K562 (cell line): ENCODE data around the gene RCE1. TPM values are rescaled to one million over a fixed set of nuclear protein-coding genes. Genes with fewer than 3 reads are reported as not detected.

Experiments used
- FOXA3 ChIP-seq, 2 experiments: fragments of 450-650 bp in 1 of 2; sonication (generic) in 1 of 2; formaldehyde crosslinking; IDR thresholded peaks in 1 of 2; conservative IDR thresholded peaks in 1 of 2; 2 replicates each; pipeline versions ENCODE4 v1.4.0 to v1.8.0; 2020 to 2022; ENCODE audit warnings: mild to moderate bottlenecking in 2 of 2, missing genetic modification reagents in 1 of 2
- HIVEP1 ChIP-seq: fragments of 250-450 bp; sonication (Bioruptor Pico); IDR thresholded peaks from 2 replicates; pipeline ENCODE4 v1.4.0; 2020; ENCODE audit warnings: mild to moderate bottlenecking
- MAFG ChIP-seq: fragments of 450-650 bp; conservative IDR thresholded peaks from 2 replicates; pipeline ENCODE4 v1.6.1; 2016; ENCODE audit warnings: missing genetic modification characterization, missing compliant biosample characterization
- MTA1 ChIP-seq: fragments of 450-650 bp; IDR thresholded peaks from 2 replicates; pipeline ENCODE4 v1.6.1; 2017; ENCODE audit warnings: borderline replicate concordance
- NFYB ChIP-seq: IDR thresholded peaks from 2 replicates; pipeline ENCODE4 v1.6.1; 2011; ENCODE audit warnings: mild to moderate bottlenecking, moderate library complexity; ENCODE audit not compliant: insufficient read length; ENCODE audit errors: extremely low read depth
- PHB2 ChIP-seq: fragments of 450-650 bp; IDR thresholded peaks from 2 replicates; pipeline ENCODE4 v1.6.1; 2017; ENCODE audit warnings: low read depth
- POLR2A ChIP-seq: fragments of 450-650 bp; conservative IDR thresholded peaks from 2 replicates; pipeline ENCODE4 v1.6.1; 2016
- XRCC4 ChIP-seq: IDR thresholded peaks from one replicate; pipeline ENCODE4 v1.6.1; 2011; ENCODE audit not compliant: insufficient read depth, insufficient read length; ENCODE audit errors: extremely low read depth
- ZNF280A ChIP-seq: fragments of 450-650 bp; IDR thresholded peaks from 2 replicates; pipeline ENCODE4 v1.6.1; 2018; ENCODE audit warnings: mild to moderate bottlenecking, low read depth; ENCODE audit not compliant: partially characterized antibody
- ZNF431 ChIP-seq: sonication (generic); formaldehyde crosslinking; IDR thresholded peaks from 2 replicates; pipeline ENCODE4 v1.8.0; 2022; ENCODE audit warnings: mild to moderate bottlenecking, missing genetic modification reagents
- polyA plus RNA-seq, 8 experiments: library from polyadenylated mRNA; depleted of rRNA in 4 of 8; stranded (reverse) in 5 of 8; unstranded in 3 of 8; fragments of >200 nt; fragmentation: Nextera tagmentation in 2 of 8; fragmentation: Illumina TruSeq in 1 of 8; extraction: Ambion mirVana in 2 of 8; extraction: Trizol in 1 of 8; gene quantifications; 2 replicates each; pipeline versions ENCODE4 v1.2.1 to v1.2.3, GENCODE V29; 2011 to 2014; ENCODE audit warnings: inconsistent platforms in 1 of 8, missing spikeins in 1 of 8
- total RNA-seq, 7 experiments: library from RNA; depleted of rRNA in 6 of 7; stranded (reverse); fragments of >200 nt in 6 of 7; fragmentation: Illumina TruSeq in 2 of 7; extraction: Trizol in 2 of 7; gene quantifications; 2 replicates each; pipeline versions ENCODE4 v1.2.1 to v1.2.3, GENCODE V29; 2011 to 2021; ENCODE audit warnings: low replicate concordance in 1 of 7
- TF ChIP-seq, protein P1 (sequence below), 2 experiments: fragments of 450-650 bp; formaldehyde crosslinking in 1 of 2; IDR thresholded peaks; 2 replicates each; pipeline versions ENCODE4 v1.4.0 to v1.6.1; 2014 to 2020; ENCODE audit warnings: mild to moderate bottlenecking in 2 of 2, borderline replicate concordance in 1 of 2, low read depth in 1 of 2
- TF ChIP-seq, protein P2 (sequence below): fragments of 450-650 bp; formaldehyde crosslinking; IDR thresholded peaks from 2 replicates; pipeline ENCODE4 v1.4.0; 2020; ENCODE audit warnings: mild to moderate bottlenecking
- TF ChIP-seq, protein P3 (sequence below): sonication (generic); formaldehyde crosslinking; IDR thresholded peaks from 2 replicates; pipeline ENCODE4 v1.8.0; 2022; ENCODE audit warnings: mild to moderate bottlenecking, low read depth, missing genetic modification reagents

The RCE1 gene
- total and polyA plus RNA-seq, 9 of the 15 experiments (the other 6 are each of a cell fraction or from before 2014, with no cell fraction given) = 0.75 to 41.5 (median 15.1) TPM

- TF ChIP-seq, protein P1, sequence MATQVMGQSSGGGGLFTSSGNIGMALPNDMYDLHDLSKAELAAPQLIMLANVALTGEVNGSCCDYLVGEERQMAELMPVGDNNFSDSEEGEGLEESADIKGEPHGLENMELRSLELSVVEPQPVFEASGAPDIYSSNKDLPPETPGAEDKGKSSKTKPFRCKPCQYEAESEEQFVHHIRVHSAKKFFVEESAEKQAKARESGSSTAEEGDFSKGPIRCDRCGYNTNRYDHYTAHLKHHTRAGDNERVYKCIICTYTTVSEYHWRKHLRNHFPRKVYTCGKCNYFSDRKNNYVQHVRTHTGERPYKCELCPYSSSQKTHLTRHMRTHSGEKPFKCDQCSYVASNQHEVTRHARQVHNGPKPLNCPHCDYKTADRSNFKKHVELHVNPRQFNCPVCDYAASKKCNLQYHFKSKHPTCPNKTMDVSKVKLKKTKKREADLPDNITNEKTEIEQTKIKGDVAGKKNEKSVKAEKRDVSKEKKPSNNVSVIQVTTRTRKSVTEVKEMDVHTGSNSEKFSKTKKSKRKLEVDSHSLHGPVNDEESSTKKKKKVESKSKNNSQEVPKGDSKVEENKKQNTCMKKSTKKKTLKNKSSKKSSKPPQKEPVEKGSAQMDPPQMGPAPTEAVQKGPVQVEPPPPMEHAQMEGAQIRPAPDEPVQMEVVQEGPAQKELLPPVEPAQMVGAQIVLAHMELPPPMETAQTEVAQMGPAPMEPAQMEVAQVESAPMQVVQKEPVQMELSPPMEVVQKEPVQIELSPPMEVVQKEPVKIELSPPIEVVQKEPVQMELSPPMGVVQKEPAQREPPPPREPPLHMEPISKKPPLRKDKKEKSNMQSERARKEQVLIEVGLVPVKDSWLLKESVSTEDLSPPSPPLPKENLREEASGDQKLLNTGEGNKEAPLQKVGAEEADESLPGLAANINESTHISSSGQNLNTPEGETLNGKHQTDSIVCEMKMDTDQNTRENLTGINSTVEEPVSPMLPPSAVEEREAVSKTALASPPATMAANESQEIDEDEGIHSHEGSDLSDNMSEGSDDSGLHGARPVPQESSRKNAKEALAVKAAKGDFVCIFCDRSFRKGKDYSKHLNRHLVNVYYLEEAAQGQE (IDR thresholded peaks at IDR 0.05; ENCODE audit: borderline replicate concordance) = peak; percentile 98
- TF ChIP-seq, protein P1 (CRISPR knock-in tag; IDR thresholded peaks at IDR 0.05; ENCODE audit: low read depth) = peak; percentile 84; the same call in 1 of the 2 replicates
- TF ChIP-seq ZNF431 (CRISPR knock-in tag) (no peak), MAFG (tag) (no peak), FOXA3 (CRISPR knock-in tag; conservative IDR thresholded peaks at IDR 0.05 in 1 of 2, IDR thresholded peaks at IDR 0.05 in 1 of 2) (peak in 1 of 2 experiments; percentile 15; a peak in 1 of 4 replicates), POLR2A (peak; percentile 95), XRCC4 (no peak), HIVEP1 (CRISPR knock-in tag) (no peak), NFYB (no peak), ZNF280A (no peak), MTA1 (no peak; the same call in 1 of the 2 replicates), PHB2 (no peak)
- TF ChIP-seq, protein P2, sequence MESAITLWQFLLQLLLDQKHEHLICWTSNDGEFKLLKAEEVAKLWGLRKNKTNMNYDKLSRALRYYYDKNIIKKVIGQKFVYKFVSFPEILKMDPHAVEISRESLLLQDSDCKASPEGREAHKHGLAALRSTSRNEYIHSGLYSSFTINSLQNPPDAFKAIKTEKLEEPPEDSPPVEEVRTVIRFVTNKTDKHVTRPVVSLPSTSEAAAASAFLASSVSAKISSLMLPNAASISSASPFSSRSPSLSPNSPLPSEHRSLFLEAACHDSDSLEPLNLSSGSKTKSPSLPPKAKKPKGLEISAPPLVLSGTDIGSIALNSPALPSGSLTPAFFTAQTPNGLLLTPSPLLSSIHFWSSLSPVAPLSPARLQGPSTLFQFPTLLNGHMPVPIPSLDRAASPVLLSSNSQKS (CRISPR knock-in tag) = no peak
- TF ChIP-seq, protein P3, sequence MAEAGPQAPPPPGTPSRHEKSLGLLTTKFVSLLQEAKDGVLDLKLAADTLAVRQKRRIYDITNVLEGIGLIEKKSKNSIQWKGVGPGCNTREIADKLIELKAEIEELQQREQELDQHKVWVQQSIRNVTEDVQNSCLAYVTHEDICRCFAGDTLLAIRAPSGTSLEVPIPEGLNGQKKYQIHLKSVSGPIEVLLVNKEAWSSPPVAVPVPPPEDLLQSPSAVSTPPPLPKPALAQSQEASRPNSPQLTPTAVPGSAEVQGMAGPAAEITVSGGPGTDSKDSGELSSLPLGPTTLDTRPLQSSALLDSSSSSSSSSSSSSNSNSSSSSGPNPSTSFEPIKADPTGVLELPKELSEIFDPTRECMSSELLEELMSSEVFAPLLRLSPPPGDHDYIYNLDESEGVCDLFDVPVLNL (CRISPR knock-in tag) = no peak
These were observed 12.6 kb downstream of the RCE1 start (continued) for GRCh38 chr11:66855574-66856495.
